Suprapubic skin (tissue), 3 donors: ENCODE results near the gene AGFG2.

ENCODE experiments used
- CTCF ChIP-seq, 2 donors: fragments of 200-600 bp in 1 of 2; fragments of 450-650 bp in 1 of 2; sonication (generic) in 1 of 2; IDR thresholded peaks; one replicate each; pipeline ENCODE4 v1.5.1; 2016 to 2019; ENCODE audit warnings: antibody characterized with exemption in 2 of 2, mild to moderate bottlenecking in 1 of 2, moderate library complexity in 1 of 2
- POLR2AphosphoS5 ChIP-seq, 3 donors: sonication (generic); formaldehyde crosslinking; IDR thresholded peaks; one replicate each; pipeline ENCODE4 v1.6.1; 2017; ENCODE audit warnings: antibody characterized with exemption in 3 of 3

- no peak for TF ChIP-seq CTCF (IDR thresholded peaks at IDR 0.05)
- no peak for TF ChIP-seq POLR2AphosphoS5 (IDR thresholded peaks at IDR 0.05)
Observed at GRCh38 chr7:100614308-100614861, 75.4 kb downstream of the AGFG2 start.
